SK-N-SH (cell line): Measurements from ENCODE around the gene ZNF90. TPM values are rescaled to one million over a fixed set of nuclear protein-coding genes. Genes with fewer than 3 reads are reported as not detected.

ENCODE experiments used
- polyA plus RNA-seq, 3 experiments: library from polyadenylated mRNA; depleted of rRNA; stranded (reverse); fragments of >200 nt; gene quantifications; 2 replicates each; pipeline ENCODE4 v1.2.3, GENCODE V29; 2012
- small RNA-seq, 7 experiments: library from RNA; depleted of rRNA; stranded (forward); fragments of <200 nt; gene quantifications; one replicate each; pipeline ENCODE3, GENCODE V24; 2012

The ZNF90 gene
- polyA plus RNA-seq, 1 of the 3 experiments (the other 2 are of a cell fraction): 1.4 TPM

Small RNA genes within 50 kb of the gene (small RNA-seq; reads per million reads assigned to genes)
- 0 reads per million in 7 experiments for gene AC006539.3

Other genes starting within 250 kb of the ZNF90 start
- 0.79 and 0.81 TPM in 2 replicates for gene ZNF253, start 212.1 kb upstream of the ZNF90 start, polyA plus RNA-seq (2012; rRNA removed)
- 4.3 and 6.7 TPM in 2 replicates for gene ZNF93, start 177.1 kb upstream of the ZNF90 start, polyA plus RNA-seq (2012; rRNA removed)
- gene ZNF682, start 38.5 kb upstream of the ZNF90 start, polyA plus RNA-seq (2012; rRNA removed): 1.7 and 2.5 TPM in 2 replicates
- gene ZNF486, start 89.2 kb downstream of the ZNF90 start, polyA plus RNA-seq (2012; rRNA removed): 2.0 and 3.0 TPM in 2 replicates